Smooth muscle cell (in vitro differentiated cells): ENCODE data around the gene CDC27. TPM values are rescaled to one million over a fixed set of nuclear protein-coding genes. Genes with fewer than 3 reads are reported as not detected.

Experiments used
- DNase-seq: peaks from one replicate; lab custom pipeline; 2025; ENCODE audit not compliant: unreplicated experiment; lab: John Stamatoyannopoulos, UW
- H2AFZ ChIP-seq: fragments of 200-600 bp; sonication (generic); 2 replicates; pipeline ENCODE4 v1.6.0; 2016; ENCODE audit warnings: antibody characterized with exemption, low read depth, mild to moderate bottlenecking
- H3F3A ChIP-seq: fragments of 200-600 bp; sonication (generic); 2 replicates; pipeline ENCODE4 v1.6.0; 2017; ENCODE audit warnings: antibody characterized with exemption, low read depth
- H3K27ac ChIP-seq: fragments of 200-600 bp; sonication (generic); 2 replicates; pipeline ENCODE4 v1.5.1; 2016; ENCODE audit warnings: low read depth, mild to moderate bottlenecking
- H3K27me3 ChIP-seq: fragments of 200-600 bp; sonication (generic); 2 replicates; pipeline ENCODE4 v1.6.1; 2016; ENCODE audit warnings: low read depth, mild to moderate bottlenecking
- H3K36me3 ChIP-seq: fragments of 200-600 bp; sonication (generic); 2 replicates; pipeline ENCODE4 v1.5.1; 2016; ENCODE audit warnings: low read depth
- H3K4me1 ChIP-seq: fragments of 200-600 bp; sonication (generic); 2 replicates; pipeline ENCODE4 v1.5.1; 2016; ENCODE audit warnings: low read depth
- H3K4me2 ChIP-seq: fragments of 200-600 bp; sonication (generic); 2 replicates; pipeline ENCODE4 v1.6.0; 2016; ENCODE audit warnings: mild to moderate bottlenecking
- H3K4me3 ChIP-seq: fragments of 200-600 bp; sonication (generic); 2 replicates; pipeline ENCODE4 v1.5.1; 2016; ENCODE audit warnings: mild to moderate bottlenecking
- H3K79me2 ChIP-seq: fragments of 200-600 bp; sonication (generic); 2 replicates; pipeline ENCODE4 v1.6.0; 2016; ENCODE audit warnings: low read depth, mild to moderate bottlenecking
- H3K9ac ChIP-seq: fragments of 200-600 bp; sonication (generic); 2 replicates; pipeline ENCODE4 v1.6.0; 2016; ENCODE audit warnings: low read depth
- H3K9me3 ChIP-seq: fragments of 200-600 bp; sonication (generic); replicated peaks from 2 replicates; pipeline ENCODE4 v1.5.1; 2016; ENCODE audit warnings: low read depth
- H4K20me1 ChIP-seq: fragments of 200-600 bp; sonication (generic); 2 replicates; pipeline ENCODE4 v1.6.0; 2016; ENCODE audit warnings: low read depth
- CTCF ChIP-seq: fragments of 200-600 bp; sonication (generic); IDR thresholded peaks from 2 replicates; pipeline ENCODE4 v1.5.1; 2017; ENCODE audit warnings: borderline replicate concordance, mild to moderate bottlenecking, antibody characterized with exemption; ENCODE audit not compliant: insufficient read depth, poor library complexity, severe bottlenecking
- WGBS: methylation state at CpG from one replicate; pipeline ENCODE4 v1.1.7; 2016; ENCODE audit warnings: low lambda C conversion rate; 5-methylcytosine and 5-hydroxymethylcytosine counted together
- polyA plus RNA-seq: library from polyadenylated mRNA; unstranded; fragments of >200 nt; fragmentation: Nextera tagmentation; extraction: Ambion mirVana; gene quantifications from 2 replicates; pipeline ENCODE4 v1.2.1, GENCODE V29; 2016
- total RNA-seq: library from RNA; depleted of rRNA; stranded (reverse); fragments of >200 nt; gene quantifications from 2 replicates; pipeline ENCODE4 v1.2.3, GENCODE V29; 2014

The CDC27 gene
- total and polyA plus RNA-seq, 2 experiments from 2014 or later: 53.1 to 101 TPM

DNA sequence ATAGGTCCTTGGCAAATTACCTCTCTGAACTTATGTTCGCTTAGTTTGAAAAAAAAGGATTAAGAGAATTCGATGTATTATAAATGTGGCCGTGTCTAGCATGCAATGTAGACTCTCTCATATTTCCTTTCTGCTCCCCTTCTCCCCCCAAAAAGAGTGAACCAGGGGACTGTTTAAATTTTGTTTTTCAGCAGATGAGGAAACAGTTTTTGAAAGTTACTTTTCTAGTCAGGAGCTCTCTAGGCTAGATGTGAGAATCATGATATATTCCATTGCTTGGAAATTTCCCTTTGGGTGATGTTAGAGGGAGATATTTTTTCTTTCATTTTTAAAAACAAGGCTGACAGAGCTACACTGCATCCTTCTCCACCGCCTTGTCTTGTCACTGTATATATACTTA is 1.1 kb upstream of the CDC27 start:
- TF ChIP-seq CTCF: no peak
- no peak overlapping the region for H3K4me2 ChIP-seq
- H3K9ac ChIP-seq: no peak overlapping the region
- H4K20me1 ChIP-seq: peaks cover 30% of the 10 kb centered on the region
- WGBS: 98% methylated on average over 4 of the region's 4 CpGs
- H2AFZ ChIP-seq: no peak overlapping the region
- H3K4me3 ChIP-seq: no peak overlapping the region
- peaks cover 34% of the 10 kb centered on the region for H3K79me2 ChIP-seq
- no peaks in the 10 kb centered on the region for H3K9me3 ChIP-seq
- H3K27ac ChIP-seq: peak overlapping the region; percentile 31
- H3K27me3 ChIP-seq: no peaks in the 10 kb centered on the region
- H3F3A ChIP-seq: no peaks in the 10 kb centered on the region
- peaks cover 26% of the 10 kb centered on the region for H3K4me1 ChIP-seq
- H3K36me3 ChIP-seq: no peaks in the 10 kb centered on the region
- no peak for DNase-seq

DNA sequence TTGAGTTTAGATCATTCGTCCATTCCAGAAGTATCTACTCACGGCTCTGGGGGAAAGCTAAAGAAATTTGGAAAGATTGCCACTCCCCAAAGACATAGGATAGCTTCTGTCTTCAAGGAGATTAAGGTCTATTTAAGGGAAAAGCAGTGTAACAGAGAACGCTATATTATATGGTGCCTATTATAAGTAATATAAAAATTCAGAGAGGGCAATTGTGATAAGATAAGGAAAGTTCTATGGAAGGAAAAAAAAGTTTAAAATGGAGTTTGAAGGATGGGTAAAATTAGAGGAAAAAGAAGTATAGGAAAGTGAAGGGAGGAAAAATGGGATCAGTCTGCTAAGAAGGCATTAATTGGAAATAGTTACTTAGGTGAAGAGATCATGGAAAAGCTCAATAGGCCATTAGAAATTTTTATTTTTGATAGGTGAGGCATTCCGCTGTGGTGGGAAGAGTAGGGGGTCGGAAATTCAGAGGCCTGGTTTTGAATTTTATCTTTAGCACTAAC is 690 bp upstream of the CDC27 start:
- TF ChIP-seq CTCF: no peak
- WGBS: 46% methylated on average over 5 of the region's 5 CpGs
- H3K27ac ChIP-seq: peak overlapping the region; percentile 31

DNA sequence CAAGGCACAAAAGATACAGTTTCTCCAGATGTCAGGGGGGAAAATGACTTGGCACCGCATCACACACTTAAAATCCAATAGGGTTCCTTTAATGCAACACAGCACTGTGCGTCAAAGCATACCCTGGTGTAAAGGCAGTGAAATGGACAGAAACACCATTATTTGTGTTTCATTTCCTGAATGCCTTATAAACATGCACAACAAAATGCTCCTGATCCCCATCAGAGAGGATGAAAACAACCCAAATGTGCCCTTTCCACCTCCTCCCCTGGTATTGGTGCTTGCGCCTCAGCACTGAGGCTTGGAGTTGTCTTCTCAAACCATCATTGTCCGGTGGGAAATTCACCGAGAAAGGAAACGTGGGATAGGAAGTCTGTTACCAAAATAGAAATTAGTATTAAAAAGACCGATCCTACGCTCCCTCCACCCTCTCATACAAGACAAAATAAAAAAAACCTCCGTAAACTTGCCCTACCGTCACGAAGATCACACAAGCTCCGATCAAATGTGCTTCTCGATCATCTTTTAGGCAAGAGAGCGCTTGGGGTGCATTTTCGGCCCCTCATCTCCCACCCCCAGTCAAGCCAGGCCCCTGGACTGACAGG is 722 bp downstream of the CDC27 start:
- no peaks in the 10 kb centered on the region for H3K27me3 ChIP-seq
- DNase-seq: no peak

More for the DNA sequence above, 690 bp upstream of the CDC27 start:
- Histone ChIP-seq H3K4me2 (peak overlapping the region; percentile 79), H3K79me2 (peaks cover 39% of the 10 kb centered on the region), H3K36me3 (no peaks in the 10 kb centered on the region), H3F3A (no peaks in the 10 kb centered on the region), H3K4me3 (peak overlapping the region; percentile 70), H4K20me1 (peaks cover 34% of the 10 kb centered on the region), H3K9ac (no peak overlapping the region), H3K9me3 (no peaks in the 10 kb centered on the region), H2AFZ (peak overlapping the region; percentile 32), H3K4me1 (peaks cover 28% of the 10 kb centered on the region), H3K27me3 (no peaks in the 10 kb centered on the region)
- DNase-seq: no peak

More for the DNA sequence above, 722 bp downstream of the CDC27 start:
- Histone ChIP-seq H3K4me3 (peak overlapping the region; percentile 70), H2AFZ (peak overlapping the region; percentile 73), H3K36me3 (no peaks in the 10 kb centered on the region), H3K9ac (peak overlapping the region; percentile 98), H3K27ac (peak overlapping the region; percentile 96), H4K20me1 (peaks cover 48% of the 10 kb centered on the region), H3K79me2 (peaks cover 53% of the 10 kb centered on the region), H3K4me1 (peaks cover 29% of the 10 kb centered on the region), H3F3A (no peaks in the 10 kb centered on the region), H3K9me3 (no peaks in the 10 kb centered on the region), H3K4me2 (peak overlapping the region; percentile 89)
- 2% methylated on average over 15 of the region's 15 CpGs for WGBS
- TF ChIP-seq CTCF: no peak
